Ureter (tissue), 1 donor: ENCODE data around the gene SELENOW. TPM values are rescaled to one million over a fixed set of nuclear protein-coding genes. Genes with fewer than 3 reads are reported as not detected.
"Not testable (repeated sequence)": the region's sequence is repeated elsewhere in the genome, so short reads cannot be mapped to it uniquely, and the experiment has no call there.

Experiments used
- DNase-seq: peaks from one replicate; pipeline ENCODE4 v3.0.0-alpha.2; 2020; ENCODE audit warnings: low spot score
- total RNA-seq: library from RNA; stranded (reverse); gene quantifications from one replicate; pipeline ENCODE4 v1.2.4, GENCODE V29; 2023
- donor health status: DM: yes; HTN: yes; CAD: no.

The SELENOW gene
- total RNA-seq, 1 donor from 2014 or later: 404 TPM

DNA sequence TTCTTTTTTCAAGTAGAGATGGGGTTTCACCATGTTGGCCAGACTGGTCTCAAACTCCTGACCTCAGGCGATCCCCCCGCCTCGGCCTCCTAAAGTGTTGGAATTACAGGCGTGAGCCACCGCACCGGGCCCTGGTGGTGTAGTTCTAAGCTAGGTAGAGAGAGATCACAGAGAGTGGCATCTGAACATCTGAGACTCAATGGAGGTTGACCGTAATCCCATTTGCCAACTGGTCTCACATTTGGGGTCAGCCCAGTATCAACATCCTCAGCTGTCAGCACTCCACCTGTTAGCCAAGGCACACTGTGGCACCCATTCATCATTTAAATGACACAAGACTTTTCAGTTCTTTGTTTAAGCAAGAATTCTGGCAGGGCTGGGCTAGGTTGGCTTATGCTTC is 8.1 kb downstream of the SELENOW start:
- no peak for DNase-seq

DNA sequence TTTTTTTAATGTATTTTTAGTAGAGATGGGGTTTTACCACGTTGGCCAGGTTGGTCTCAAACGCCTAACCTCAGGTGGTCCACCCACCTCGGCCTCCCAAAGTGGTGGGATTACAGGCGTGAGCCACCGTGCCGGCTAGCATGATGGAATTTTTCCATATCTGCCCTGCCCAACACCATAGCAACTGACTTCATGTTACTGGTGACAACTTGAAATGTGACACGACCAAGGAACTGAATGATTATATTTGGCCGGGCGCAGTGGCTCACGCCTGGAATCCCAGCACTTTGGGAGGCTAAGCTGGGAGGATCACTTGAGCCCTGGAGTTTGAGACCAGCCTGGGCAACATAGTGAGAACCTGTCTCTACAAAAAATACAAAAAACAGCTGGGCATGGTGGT is 8.8 kb downstream of the SELENOW start:
- not testable (repeated sequence) for DNase-seq

DNA sequence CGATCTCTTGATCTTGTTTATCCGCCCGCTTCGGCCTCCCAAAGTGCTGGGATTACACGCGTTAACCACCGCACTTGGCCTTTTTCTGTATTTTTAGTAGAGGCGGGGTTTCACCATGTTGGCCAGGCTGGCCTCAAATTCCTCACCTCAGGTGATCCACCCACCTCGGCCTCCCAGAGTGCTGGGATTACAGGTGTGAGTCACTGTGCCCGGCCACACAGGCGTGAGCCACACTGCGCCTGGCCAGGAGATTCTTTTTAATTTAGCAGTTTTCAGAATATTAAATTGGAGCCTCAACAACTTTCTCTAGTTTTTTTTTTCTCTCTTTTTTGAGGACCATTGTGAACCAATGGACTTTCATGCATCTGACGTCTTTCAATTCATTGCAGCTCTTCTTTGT is 11.3 kb downstream of the SELENOW start:
- DNase-seq: not testable (repeated sequence)

DNA sequence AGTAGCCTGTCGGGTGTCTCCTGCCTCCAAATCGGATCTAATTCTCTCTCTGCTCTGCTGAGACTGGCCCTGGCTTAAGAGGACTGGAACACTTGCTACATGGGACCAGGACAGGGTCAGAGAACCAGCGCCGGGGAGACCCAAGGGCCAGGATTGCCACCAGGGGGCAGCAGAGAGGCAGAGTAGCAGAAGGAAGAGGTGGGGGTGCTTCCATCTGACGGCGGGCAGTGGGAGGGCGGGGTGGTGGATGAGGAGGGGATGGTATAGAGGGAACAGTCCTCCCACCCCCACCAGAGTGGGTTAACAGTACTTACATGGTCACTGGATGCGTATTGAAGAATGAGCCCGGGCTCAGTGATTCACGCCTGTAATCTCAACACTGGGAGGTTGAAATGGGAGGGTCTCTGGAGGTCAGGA is 11.9 kb downstream of the SELENOW start:
- peak; percentile 73 for DNase-seq

DNA sequence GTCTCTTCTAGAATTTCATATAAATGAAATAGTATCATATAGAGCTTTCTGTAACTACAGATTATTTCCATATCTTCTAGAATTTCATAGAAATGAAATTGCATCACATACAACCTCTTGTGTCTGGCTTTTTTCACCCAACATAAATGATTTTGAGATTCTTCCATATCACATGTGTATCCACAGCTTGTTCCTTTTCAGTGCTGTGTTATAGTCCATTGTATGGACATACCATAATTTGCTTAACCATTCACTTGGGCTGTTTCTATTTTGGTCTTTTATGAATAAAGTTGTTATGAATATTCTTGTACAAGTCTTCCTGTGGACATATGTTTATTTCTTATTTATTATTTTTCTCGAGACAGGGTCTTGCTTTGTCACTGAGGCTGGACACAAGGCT is 14.1 kb downstream of the SELENOW start:
- DNase-seq: no peak

DNA sequence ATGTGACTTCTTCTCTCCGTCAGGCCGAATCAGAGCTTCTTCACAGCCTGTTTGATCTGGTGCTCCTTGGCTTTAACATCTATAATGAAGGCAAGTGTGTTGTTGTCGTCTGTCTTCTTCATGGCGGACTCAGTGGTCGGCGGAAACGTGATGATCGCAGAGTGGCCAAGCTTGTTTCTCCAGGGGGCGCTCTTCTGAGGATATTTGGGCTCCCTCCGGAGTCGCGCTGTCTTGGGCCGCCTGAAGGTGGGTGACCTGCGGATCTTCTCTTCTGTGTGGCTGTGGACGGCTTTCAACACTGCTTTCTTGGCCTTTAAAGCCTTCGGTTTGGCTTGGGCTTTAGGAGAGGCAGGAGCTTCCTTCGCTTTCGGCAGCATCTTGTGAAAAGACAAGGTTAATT is 16.0 kb downstream of the SELENOW start:
- no peak for DNase-seq

DNA sequence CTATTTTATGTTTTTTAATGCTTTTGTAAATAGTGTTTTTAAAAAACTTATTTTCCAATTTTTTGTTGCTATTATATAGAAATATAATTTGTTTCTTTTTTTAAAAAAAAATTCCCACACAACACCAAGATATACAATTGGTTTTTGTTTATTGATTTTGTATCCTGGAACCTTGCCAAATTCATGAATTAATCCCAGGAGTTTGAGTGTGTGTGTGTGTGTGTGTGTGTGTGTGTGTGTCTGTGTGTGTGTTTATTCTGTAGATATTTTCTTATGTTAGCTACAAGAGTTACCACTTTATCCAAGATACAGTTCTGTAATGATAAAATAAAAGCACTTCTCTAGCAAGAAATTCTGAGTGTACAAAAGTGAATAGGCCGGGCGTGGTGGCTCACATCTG is 18.3 kb downstream of the SELENOW start:
- DNase-seq: no peak

DNA sequence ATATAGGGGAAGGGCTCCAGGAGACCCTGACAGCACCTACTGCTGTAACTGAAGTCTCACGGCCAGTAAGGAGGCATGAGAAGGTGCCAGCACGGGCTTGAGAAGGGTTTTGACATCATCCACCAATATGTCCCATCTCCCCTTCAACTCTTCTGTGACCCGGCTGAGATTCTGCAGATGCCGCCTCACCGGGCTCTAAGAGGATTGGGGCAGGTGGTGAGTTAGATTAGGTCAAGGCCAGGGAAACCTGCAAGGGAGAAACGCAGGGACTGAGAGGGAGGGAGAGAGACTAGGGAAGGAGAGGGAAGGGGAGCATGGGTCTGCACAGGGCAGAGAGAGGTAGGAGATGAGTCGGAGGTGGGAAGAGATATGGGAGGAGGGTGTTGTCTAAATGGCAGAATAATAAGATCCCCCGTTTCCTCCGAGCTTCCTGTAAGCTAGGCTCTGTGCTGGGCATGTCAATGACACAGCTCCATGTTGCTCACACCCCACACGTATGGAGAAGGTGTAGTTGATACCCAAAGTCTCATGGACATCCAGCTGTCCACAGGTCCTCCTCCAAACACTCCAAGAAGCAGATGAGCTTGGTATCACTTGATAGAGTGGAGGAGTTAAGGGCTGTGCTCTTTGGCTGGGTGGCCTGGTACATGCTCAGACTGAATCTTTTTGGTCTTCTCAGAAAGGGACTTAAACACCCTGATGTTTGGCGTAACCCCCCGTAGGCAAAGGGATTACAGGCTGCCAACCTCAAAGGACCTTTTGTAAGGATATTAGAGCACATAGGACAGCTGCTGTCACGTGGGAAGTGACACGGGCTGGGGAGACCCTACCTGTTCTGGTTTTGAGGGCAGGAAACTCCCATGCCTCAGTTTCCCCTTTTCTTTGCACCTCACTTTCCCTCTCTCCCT is 19.7 kb downstream of the SELENOW start:
- DNase-seq: no peak

DNA sequence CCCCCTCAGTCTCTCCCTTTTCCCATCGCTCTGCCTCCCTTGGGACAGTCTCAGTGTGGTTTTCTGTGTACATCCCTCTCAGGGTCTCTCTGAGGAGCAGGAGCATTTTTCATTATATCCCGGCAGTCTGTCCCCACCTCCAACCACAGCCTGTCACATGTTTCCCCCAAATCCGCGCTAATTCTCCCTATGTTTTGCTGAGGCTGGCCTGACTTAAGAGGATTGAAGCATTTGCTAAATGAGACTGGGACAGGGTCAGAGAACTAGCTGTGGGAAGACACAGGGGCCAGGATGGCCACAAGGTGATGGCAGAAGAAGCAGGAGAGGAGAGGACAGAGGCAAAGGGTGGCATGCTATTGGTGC is 20.4 kb downstream of the SELENOW start:
- no peak for DNase-seq

DNA sequence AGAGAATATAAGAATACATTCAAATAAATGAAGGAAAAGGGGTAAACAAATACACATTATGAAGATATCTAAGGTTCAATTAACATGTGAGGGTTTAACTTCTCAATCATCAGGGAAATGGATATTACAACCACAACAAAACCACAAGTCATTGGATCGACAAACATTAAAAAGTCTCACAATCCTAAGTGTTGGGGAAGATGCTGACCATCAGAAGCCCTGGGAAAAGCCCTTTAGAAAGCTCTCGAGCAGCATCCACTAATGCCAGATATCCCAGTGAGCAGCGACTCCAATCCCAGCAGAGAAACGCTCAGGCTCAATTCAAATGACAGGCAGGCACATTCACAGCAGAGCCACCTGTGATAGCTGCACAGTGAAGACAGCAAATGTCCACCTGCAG is 22.8 kb downstream of the SELENOW start:
- no peak for DNase-seq

DNA sequence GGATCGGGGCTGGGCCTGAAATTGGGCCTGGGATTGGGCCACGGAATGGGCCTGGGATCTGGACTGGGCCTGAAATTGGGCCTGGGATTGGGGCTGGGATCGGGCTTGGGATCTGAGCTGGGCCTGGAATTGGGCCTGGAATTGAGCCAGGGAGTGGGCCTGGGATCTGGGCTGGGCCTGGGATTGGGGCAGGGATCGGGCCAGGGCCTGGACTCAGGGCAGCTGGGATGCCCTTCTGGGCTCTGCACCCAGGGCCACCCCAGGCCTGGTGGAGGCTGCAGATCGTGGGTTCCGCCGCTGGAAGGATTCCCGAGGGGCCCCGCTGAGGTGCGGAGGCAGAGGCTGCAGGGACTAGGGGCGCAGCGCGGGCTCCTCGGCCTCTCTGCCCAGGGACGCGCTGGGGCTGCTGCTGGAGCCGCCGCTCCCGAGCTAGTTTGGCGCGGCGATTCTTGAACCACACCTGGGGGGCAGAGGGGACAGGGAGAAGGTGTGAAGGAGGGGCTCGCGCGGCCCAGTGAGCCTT is 24.1 kb downstream of the SELENOW start:
- DNase-seq: no peak

DNA sequence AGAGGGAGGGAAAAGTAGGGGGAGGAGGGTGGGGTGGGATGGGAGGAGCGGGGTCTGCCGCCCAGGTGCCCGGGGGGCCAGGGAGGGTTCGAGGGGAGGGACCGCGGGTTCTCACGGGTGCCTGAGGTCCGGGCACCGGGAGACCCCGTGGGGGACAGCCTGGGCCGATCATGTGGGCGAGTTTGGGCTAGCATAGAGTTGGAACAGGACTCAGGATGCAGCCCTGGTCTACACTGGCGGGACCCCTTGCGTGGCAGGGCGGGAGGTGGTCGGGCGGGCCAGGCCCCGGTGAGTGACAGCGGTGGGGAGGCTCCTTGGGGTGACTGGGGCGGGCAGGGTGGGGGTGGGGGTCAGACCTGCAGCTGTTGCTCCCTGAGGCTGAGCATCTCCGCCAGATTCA is 24.6 kb downstream of the SELENOW start:
- DNase-seq: not testable (repeated sequence)

DNA sequence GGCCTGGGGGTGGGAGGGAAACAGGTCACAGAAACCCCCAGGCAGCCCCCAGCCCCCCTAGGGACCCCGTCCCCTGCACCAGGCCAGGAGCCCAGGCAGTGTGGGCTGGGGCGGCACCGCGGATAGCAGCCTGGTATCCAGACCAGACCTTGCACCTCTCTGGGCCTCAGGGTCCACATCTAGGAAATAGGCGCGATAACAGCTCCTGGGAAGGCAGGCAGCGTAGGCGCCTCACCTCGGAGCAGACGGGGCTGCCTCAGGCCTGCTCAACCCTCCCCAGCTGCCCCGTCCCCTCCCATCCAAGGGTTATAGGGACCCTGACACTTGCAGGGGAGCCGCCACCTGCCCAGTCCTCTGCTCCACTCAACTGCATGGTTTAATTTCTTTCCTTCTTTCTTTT is 25.2 kb downstream of the SELENOW start:
- not testable (repeated sequence) for DNase-seq

DNA sequence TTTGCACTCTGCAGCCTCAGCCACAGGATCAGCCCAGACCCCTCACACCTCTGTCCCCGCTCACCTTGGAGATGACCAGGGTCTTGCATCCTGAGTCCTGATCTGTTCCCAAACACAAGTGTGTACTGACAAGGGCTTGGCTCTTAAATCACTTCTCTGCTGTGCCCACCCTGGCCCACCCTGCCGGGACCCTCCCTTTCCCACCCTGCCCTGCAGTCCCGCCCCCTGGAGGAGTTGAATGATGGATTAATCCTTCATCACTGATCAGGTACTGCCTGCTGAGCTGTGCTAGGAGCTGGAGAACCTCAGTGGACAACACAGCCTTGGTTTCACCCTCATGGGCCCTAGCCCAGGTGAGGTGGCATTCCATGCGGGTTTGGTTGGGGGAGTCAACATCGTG is 25.9 kb downstream of the SELENOW start, which contains the start of gene TPRX1:
Gene TPRX1, minus strand, starts transcription at position 101 of the 400 bp plus-strand sequence. Its CDS starts 12 bp downstream, at position 89.
- not testable (repeated sequence) for DNase-seq

DNA sequence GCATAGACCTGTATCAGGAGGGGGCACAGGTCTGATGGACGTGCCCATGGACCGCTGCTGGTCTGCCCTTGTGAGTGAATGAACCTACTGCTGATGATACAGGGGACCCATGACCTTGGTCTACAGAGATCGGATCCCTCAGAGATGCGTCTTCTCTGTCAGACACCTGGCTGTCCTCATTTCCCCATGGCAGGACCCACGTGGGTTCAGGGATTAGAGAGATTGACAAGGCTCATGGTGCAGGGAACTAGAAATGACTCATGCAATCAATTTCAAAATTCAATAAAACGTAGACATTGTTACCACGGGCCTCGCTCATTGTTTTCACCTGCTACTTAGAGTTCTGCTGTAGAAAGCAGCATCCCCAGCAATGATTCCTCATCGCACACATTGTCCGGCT is 26.8 kb downstream of the SELENOW start:
- DNase-seq: no peak

DNA sequence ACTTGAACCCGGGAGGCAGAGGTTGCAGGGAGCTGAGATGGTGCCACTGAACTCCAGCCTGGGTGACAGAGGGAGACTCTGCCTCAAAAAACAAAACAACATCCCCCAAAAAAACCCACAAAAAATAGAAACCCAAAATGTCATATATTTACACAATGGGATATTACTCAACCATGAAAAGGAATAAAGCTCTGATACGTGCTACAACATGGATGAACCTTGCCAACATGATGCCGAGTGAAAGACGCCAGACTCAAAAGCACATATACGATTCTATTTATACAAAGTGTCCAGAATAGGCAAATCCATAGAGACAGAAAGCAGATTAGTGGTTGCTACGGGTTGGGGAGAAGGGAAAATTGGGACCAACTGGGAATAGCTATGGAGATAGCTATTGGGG is 27.9 kb downstream of the SELENOW start:
- DNase-seq: no peak

DNA sequence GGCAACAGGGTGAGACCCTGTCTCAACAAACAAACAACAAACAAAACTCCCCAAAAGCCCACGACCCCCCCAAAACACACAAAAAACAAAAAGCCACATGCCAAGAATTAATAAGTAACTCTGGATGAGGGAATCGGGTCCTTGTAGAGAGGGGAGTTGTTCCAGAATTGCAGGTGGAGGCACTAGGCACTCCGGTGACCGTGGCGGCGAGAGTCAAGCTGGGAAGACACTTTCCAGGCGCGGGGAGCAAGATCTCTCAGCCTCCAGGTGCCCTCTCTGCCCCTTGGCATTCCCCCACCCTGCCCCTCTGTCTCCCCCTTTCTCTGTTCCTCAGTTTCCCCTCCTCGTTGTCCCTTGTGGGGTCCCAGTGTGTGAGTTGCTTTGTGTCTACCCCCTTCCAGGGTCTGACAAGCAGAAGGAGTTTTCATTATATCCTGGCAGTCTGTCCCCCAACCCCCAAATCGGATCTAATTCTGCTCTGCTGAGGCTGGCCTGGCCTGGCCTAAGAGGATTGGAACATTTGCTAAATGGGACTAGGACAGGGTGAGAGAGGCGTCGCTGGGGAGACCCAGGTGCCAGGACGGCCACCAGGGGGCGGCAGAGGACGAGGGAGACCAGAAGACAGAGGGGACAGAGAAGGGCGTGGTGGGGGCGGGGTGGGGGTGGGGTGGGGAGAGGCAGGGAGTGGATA is 34.9 kb downstream of the SELENOW start:
- peak; percentile 67 for DNase-seq

DNA sequence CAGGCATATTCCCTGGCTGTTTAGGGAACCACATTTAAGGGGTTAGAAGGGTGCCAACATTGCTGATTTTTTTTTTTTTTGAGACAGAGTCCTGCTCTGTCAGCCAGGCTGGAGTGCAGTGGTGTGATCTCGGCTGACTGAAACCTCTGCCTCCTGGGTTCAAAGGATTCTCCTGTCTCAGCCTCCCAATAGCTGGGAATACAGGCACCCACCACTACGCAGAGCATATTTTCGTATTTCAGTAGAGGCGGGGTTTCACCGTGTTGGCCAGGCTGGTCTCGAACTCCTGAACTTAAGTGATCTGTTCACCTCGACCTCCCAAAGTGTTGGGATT is 35.5 kb downstream of the SELENOW start:
- DNase-seq: no peak

DNA sequence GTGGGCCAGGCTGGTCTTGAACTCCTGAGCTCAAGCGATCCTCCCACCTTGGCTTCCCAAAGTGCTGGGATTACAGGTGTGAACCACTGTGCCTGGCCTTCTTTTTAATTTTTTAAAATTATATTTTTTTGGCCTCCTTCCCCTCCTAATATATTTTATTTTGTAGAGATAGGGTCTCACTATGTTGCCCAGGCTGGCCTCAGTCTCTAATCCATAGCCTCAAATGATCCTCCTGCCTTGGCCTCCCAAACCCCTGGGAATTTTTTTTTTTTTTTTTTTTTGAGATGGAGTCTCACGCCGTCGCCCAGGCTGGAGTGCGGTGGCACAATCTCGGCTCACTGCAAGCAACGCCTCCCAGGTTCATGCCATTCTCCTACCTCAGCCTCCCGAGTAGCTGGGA is 37.8 kb downstream of the SELENOW start:
- not testable (repeated sequence) for DNase-seq

DNA sequence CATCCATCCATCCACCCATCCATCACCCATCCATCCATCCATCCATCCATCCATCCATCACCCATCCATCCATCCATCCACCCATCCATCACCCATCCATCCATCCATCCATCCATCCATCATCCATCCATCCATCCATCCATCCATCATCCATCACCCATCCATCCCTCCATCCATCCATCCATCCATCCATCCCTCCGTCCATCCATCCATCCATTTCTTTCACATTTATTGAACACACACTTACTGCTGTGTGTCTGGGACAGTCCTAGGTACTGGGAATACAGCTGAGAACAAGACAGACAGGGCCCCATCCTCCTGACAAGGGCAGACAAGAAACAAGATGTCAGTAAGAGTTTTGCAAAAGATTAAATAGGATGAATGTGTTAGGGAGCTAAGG is 39.7 kb downstream of the SELENOW start:
- DNase-seq: not testable (repeated sequence)

DNA sequence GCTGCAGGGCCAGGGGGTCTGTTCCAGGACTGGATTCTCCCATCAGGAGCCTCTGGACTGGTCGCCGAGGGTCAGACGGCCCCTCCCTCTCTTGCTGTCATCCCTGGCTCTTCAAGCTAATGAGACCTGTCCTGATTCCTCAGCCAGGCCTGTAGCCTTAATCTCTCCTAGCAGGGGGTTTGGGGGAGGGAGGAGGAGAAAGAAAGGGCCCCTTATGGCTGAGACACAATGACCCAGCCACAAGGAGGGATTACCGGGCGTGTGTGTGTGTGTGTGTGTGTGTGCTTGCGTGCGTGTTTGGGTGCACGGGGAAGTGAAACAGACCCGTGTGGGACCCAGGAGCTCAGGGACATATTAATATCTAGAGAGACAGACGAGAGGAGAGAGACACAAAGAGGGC is 41.4 kb downstream of the SELENOW start:
- DNase-seq: no peak

DNA sequence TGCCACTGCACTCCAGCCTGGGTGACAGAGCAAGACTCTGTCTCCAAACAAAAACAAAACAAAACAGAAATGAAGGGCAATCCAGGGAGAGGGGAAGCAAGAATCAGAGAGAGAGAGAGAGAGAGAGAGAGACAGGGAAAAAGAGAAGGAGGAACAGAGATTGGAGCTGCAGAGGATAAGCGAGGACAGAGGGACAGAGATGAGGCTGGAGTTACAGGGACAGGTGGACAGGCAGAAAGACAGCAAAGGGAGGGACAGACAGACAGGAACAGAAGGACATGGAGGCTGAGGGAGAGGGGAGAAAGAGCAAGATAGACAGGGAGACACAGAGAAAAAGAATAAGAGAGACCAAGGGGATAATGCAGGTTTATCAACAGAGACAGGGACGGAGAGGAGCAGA is 41.9 kb downstream of the SELENOW start:
- no peak for DNase-seq

DNA sequence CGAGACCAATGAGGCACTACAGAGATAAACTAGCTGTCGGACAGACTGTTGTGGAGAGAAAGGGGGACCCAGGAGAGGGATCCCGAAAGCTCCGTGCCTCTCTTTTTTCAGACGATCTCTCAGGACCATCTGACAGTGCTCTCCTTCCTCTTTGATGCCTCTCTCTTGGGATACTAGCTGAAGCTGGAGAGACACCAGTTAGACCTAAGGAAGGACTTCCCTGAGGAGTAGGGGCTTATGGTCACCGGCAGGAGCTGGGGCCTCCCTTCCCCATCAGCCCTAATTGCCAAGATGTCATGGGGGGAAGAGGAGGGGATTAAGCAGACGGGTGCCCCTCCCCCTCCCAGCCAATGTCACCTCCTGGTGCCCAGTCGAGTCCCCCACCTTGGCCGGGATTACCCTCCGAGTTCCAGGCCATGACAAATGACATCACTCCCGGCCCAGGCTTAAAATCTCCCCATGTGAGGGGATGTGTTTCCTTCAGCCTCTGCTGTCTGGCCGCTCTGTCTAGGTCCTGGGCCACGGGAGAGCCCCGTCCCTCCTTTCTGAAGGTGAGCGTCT is 43.0 kb downstream of the SELENOW start, which contains the start of gene CRX:
Gene CRX, plus strand, starts transcription at position 478 of the 561 bp plus-strand sequence. CDS start 12,507 bp downstream, outside the sequence.
- no peak for DNase-seq
